H1 (cell line): Measurements from ENCODE around the gene TMPO. TPM values are rescaled to one million over a fixed set of nuclear protein-coding genes. Genes with fewer than 3 reads are reported as not detected.

Source experiments
- CTCF ChIA-PET: fragments of 300-600 bp; sonication (Branson Sonifier 250); formaldehyde crosslinking; loops from one replicate; lab custom pipeline; 2021; ENCODE audit not compliant: partially characterized antibody; lab: Charles Lee
- POLR2A ChIA-PET: fragments of 300-600 bp; sonication (Branson Sonifier 250); formaldehyde crosslinking; loops from one replicate; lab custom pipeline; 2021; ENCODE audit warnings: inconsistent platforms; ENCODE audit not compliant: partially characterized antibody; lab: Charles Lee
- DNase-seq, 2 experiments: peaks; one replicate each; pipeline versions ENCODE4 v3.0.0 to v3.0.0-alpha.2; 2010 to 2022; ENCODE audit warnings: low spot score in 2 of 2, low read depth in 1 of 2, mixed read lengths in 1 of 2
- FAIRE-seq: peaks from 2 replicates; lab custom pipeline; 2011; peaks lifted over from hg19 to GRCh38; lab: Jason Lieb, UNC
- H2AFZ ChIP-seq: 2 replicates; pipeline ENCODE4 v1.8.1; 2012; ENCODE audit warnings: low read length, inconsistent platforms
- H2AK5ac ChIP-seq: 2 replicates; pipeline ENCODE4 v1.6.1; 2013; ENCODE audit warnings: low read depth, low read length
- H2BK120ac ChIP-seq: replicated peaks from 2 replicates; pipeline ENCODE3; 2013; ENCODE audit warnings: low read depth, low read length, inconsistent platforms
- H2BK12ac ChIP-seq: 2 replicates; pipeline ENCODE4 v1.6.1; 2013; ENCODE audit warnings: low read depth, low read length
- H2BK15ac ChIP-seq: 2 replicates; pipeline ENCODE4 v1.6.1; 2013; ENCODE audit warnings: low read length
- H2BK20ac ChIP-seq: 2 replicates; pipeline ENCODE4 v1.6.1; 2013; ENCODE audit warnings: low read length
- H2BK5ac ChIP-seq: 2 replicates; pipeline ENCODE4 v1.6.1; 2013; ENCODE audit warnings: low read depth, low read length
- H3K14ac ChIP-seq: 2 replicates; pipeline ENCODE4 v1.6.1; 2013; ENCODE audit warnings: inconsistent platforms; ENCODE audit not compliant: insufficient read length
- H3K18ac ChIP-seq: 2 replicates; pipeline ENCODE4 v1.6.1; 2013; ENCODE audit warnings: low read length; ENCODE audit errors: extremely low read depth
- H3K23ac ChIP-seq: 2 replicates; pipeline ENCODE4 v1.6.1; 2013; ENCODE audit warnings: inconsistent platforms; ENCODE audit not compliant: insufficient read length
- H3K23me2 ChIP-seq: 2 replicates; pipeline ENCODE4 v1.6.1; 2013; ENCODE audit warnings: low read depth, low read length
- H3K27ac ChIP-seq: 2 replicates; pipeline ENCODE4 v1.6.1; 2011; ENCODE audit warnings: low read depth, low read length, inconsistent platforms
- H3K27me3 ChIP-seq, 4 experiments: replicated peaks in 1 of 4; 1 replicate in 1 of 4; 2 replicates in 3 of 4; pipeline versions ENCODE4 v1.6.1 to v1.8.1; 2011 to 2013; ENCODE audit warnings: low read length in 3 of 4, mild to moderate bottlenecking in 3 of 4, inconsistent platforms in 2 of 4, mixed read lengths in 2 of 4, moderate library complexity in 1 of 4; ENCODE audit not compliant: control insufficient read depth in 3 of 4, insufficient read depth in 3 of 4; ENCODE audit errors: extremely low read depth in 1 of 4
- H3K36me3 ChIP-seq, 4 experiments: 2 replicates each; pipeline versions ENCODE4 v1.6.1 to v1.8.1; 2011 to 2013; ENCODE audit warnings: mild to moderate bottlenecking in 4 of 4, low read length in 3 of 4, moderate library complexity in 2 of 4, control low read depth in 1 of 4, inconsistent platforms in 1 of 4; ENCODE audit not compliant: insufficient read depth in 4 of 4, control insufficient read depth in 2 of 4
- H3K4ac ChIP-seq: replicated peaks from 2 replicates; pipeline ENCODE3; 2013; ENCODE audit warnings: low read length, low read depth, mixed read lengths, inconsistent platforms; ENCODE audit not compliant: insufficient read length
- H3K4me1 ChIP-seq, 4 experiments: replicated peaks in 1 of 4; 1 replicate in 1 of 4; 2 replicates in 3 of 4; pipeline versions ENCODE4 v1.6.1 to v1.8.1; 2011 to 2013; ENCODE audit warnings: low read length in 3 of 4, inconsistent platforms in 2 of 4, mixed read lengths in 1 of 4; ENCODE audit not compliant: insufficient read depth in 4 of 4, control insufficient read depth in 3 of 4
- H3K4me2 ChIP-seq, 2 experiments: 2 replicates each; pipeline versions ENCODE4 v1.6.1 to v1.8.1; 2011 to 2013; ENCODE audit warnings: low read depth in 2 of 2, low read length in 2 of 2, control low read depth in 1 of 2, inconsistent platforms in 1 of 2, mild to moderate bottlenecking in 1 of 2; ENCODE audit not compliant: insufficient read depth in 1 of 2
- H3K4me3 ChIP-seq, 4 experiments: fragments of 200-600, 300-600 bp in 1 of 4; sonication (generic), shearing (Covaris generic), sonication (Bioruptor Twin) in 1 of 4; 2 replicates each; pipeline versions ENCODE4 v1.5.1 to v1.8.1; 2011 to 2016; ENCODE audit warnings: low read length in 4 of 4, low read depth in 3 of 4, control low read depth in 2 of 4, inconsistent platforms in 2 of 4, mild to moderate bottlenecking in 2 of 4, mixed read lengths in 1 of 4, moderate library complexity in 1 of 4; ENCODE audit not compliant: insufficient read depth in 2 of 4; ENCODE audit errors: extremely low read depth in 1 of 4
- H3K56ac ChIP-seq: replicated peaks from 2 replicates; pipeline ENCODE3; 2013; ENCODE audit warnings: low read depth, mild to moderate bottlenecking, mixed read lengths, low read length, inconsistent platforms; ENCODE audit not compliant: insufficient read length
- H3K79me1 ChIP-seq: 2 replicates; pipeline ENCODE4 v1.6.1; 2013; ENCODE audit warnings: low read depth, low read length, control low read depth
- H3K79me2 ChIP-seq, 2 experiments: 2 replicates each; pipeline versions ENCODE4 v1.6.1 to v1.8.1; 2012 to 2013; ENCODE audit warnings: low read length in 2 of 2, mild to moderate bottlenecking in 2 of 2, inconsistent platforms in 1 of 2; ENCODE audit not compliant: insufficient read depth in 2 of 2, control insufficient read depth in 1 of 2
- H3K9ac ChIP-seq, 4 experiments: replicated peaks in 1 of 4; 1 replicate in 1 of 4; 2 replicates in 3 of 4; pipeline versions ENCODE4 v1.6.1 to v1.8.1; 2011 to 2013; ENCODE audit warnings: low read depth in 3 of 4, low read length in 3 of 4, control low read depth in 2 of 4, mild to moderate bottlenecking in 2 of 4, moderate library complexity in 2 of 4, inconsistent platforms in 1 of 4; ENCODE audit errors: extremely low read depth in 1 of 4
- H3K9me3 ChIP-seq, 2 experiments: 2 replicates each; pipeline versions ENCODE4 v1.6.1 to v1.8.1; 2012 to 2013; ENCODE audit warnings: mild to moderate bottlenecking in 2 of 2, moderate library complexity in 2 of 2, control low read depth in 1 of 2, inconsistent platforms in 1 of 2, low read depth in 1 of 2, low read length in 1 of 2, mixed read lengths in 1 of 2; ENCODE audit not compliant: insufficient read depth in 2 of 2
- H4K20me1 ChIP-seq, 2 experiments: replicated peaks in 1 of 2; 2 replicates each; pipeline versions ENCODE3 to v1.8.1; 2011 to 2013; ENCODE audit warnings: inconsistent platforms in 2 of 2, low read length in 2 of 2, mild to moderate bottlenecking in 1 of 2; ENCODE audit not compliant: insufficient read depth in 2 of 2, control insufficient read depth in 1 of 2
- H4K5ac ChIP-seq: 2 replicates; pipeline ENCODE4 v1.6.1; 2013; ENCODE audit warnings: low read length, low read depth, mixed read lengths, inconsistent platforms; ENCODE audit not compliant: insufficient read length
- H4K8ac ChIP-seq: 2 replicates; pipeline ENCODE4 v1.8.0; 2013; ENCODE audit warnings: mild to moderate bottlenecking, moderate library complexity, low read length, inconsistent platforms; ENCODE audit not compliant: insufficient read depth; ENCODE audit errors: extremely low read depth
- H4K91ac ChIP-seq: replicated peaks from 2 replicates; pipeline ENCODE3; 2013; ENCODE audit warnings: low read length, mixed read lengths, inconsistent platforms; ENCODE audit not compliant: insufficient read length
- BACH1 ChIP-seq: IDR thresholded peaks from 2 replicates; pipeline ENCODE4 v1.6.1; 2012; ENCODE audit warnings: low read length, improper control_type of control experiment
- CBX8 ChIP-seq: fragments of 300-800, 300-1000 bp; sonication (generic); IDR thresholded peaks from 2 replicates; pipeline ENCODE4 v1.7.1; 2016; ENCODE audit warnings: low read depth, low read length, borderline replicate concordance
- E2F6 ChIP-seq: IDR thresholded peaks from 2 replicates; pipeline ENCODE4 v1.6.1; 2012; ENCODE audit warnings: inconsistent platforms
- EP300 ChIP-seq, 2 experiments: IDR thresholded peaks; 1 replicate in 1 of 2; 2 replicates in 1 of 2; pipeline ENCODE4 v1.6.1; 2011 to 2012; ENCODE audit warnings: low read depth in 2 of 2, low read length in 2 of 2, mild to moderate bottlenecking in 2 of 2, borderline replicate concordance in 1 of 2, inconsistent platforms in 1 of 2, moderate library complexity in 1 of 2
- HDAC2 ChIP-seq, 2 experiments: fragments of 300-600 bp in 1 of 2; sonication (generic) in 1 of 2; IDR thresholded peaks; 2 replicates each; pipeline ENCODE4 v1.6.1; 2011 to 2012; ENCODE audit warnings: low read depth in 2 of 2, low read length in 2 of 2, mild to moderate bottlenecking in 2 of 2, moderate library complexity in 2 of 2, borderline replicate concordance in 1 of 2, inconsistent platforms in 1 of 2
- KDM1A ChIP-seq: fragments of 200-600, 300-600 bp; sonication (generic); IDR thresholded peaks from 2 replicates; pipeline ENCODE4 v1.7.1; 2016; ENCODE audit warnings: mild to moderate bottlenecking, low read length, borderline replicate concordance
- SIN3A ChIP-seq, 2 experiments: IDR thresholded peaks in 1 of 2; conservative IDR thresholded peaks in 1 of 2; 2 replicates each; pipeline ENCODE4 v1.6.1; 2011 to 2012; ENCODE audit warnings: low read length in 2 of 2, improper control_type of control experiment in 1 of 2, low read depth in 1 of 2, mild to moderate bottlenecking in 1 of 2
- SP2 ChIP-seq: IDR thresholded peaks from 2 replicates; pipeline ENCODE4 v1.6.1; 2012; ENCODE audit warnings: mild to moderate bottlenecking, low read length, inconsistent platforms
- SUZ12 ChIP-seq: fragments of 200-600 bp; sonication (generic); IDR thresholded peaks from 2 replicates; pipeline ENCODE4 v1.6.1; 2012; ENCODE audit warnings: mild to moderate bottlenecking, inconsistent platforms, low read length, moderate library complexity, mixed read lengths
- WGBS, 2 experiments: shearing (Covaris generic) in 1 of 2; methylation state at CpG; one replicate each; pipeline versions ENCODE4 v1.1.6 to v1.1.7; 2013 to 2015; ENCODE audit warnings: low lambda C conversion rate in 2 of 2, mixed read lengths in 2 of 2, inconsistent platforms in 1 of 2, low coverage in 1 of 2, missing lambda C conversion rate in 1 of 2; ENCODE audit not compliant: insufficient replicate concordance in 2 of 2, insufficient coverage in 1 of 2, insufficient read length in 1 of 2; ENCODE audit errors: extremely low coverage in 1 of 2, missing lambda C conversion rate in 1 of 2; 5-methylcytosine and 5-hydroxymethylcytosine counted together
- polyA plus RNA-seq, 7 experiments: library from polyadenylated mRNA; depleted of rRNA in 3 of 7; stranded (reverse) in 5 of 7; unstranded in 2 of 7; fragments of >200 nt in 5 of 7; fragments of 200-250 nt in 2 of 7; gene quantifications; 1 replicate in 5 of 7; 2 replicates in 1 of 7; 4 replicates in 1 of 7; pipeline versions ENCODE4 v1.2.1 to v1.2.3, GENCODE V29; 2011 to 2013; ENCODE audit warnings: missing spikeins in 2 of 7, mixed read lengths in 2 of 7
- total RNA-seq: library from RNA; stranded (reverse); fragmentation: NEBNext Ultra II Directional; extraction: Animal tissue kit (Norgen Biotek cat#: 25700); gene quantifications from 2 replicates; pipeline ENCODE4 v1.2.1, GENCODE V29; 2021

Gene TMPO
- total and polyA plus RNA-seq, 2 of the 8 experiments (the other 6 are each of a cell fraction or from before 2014, with no cell fraction given), result 43.9 to 195 TPM

DNA sequence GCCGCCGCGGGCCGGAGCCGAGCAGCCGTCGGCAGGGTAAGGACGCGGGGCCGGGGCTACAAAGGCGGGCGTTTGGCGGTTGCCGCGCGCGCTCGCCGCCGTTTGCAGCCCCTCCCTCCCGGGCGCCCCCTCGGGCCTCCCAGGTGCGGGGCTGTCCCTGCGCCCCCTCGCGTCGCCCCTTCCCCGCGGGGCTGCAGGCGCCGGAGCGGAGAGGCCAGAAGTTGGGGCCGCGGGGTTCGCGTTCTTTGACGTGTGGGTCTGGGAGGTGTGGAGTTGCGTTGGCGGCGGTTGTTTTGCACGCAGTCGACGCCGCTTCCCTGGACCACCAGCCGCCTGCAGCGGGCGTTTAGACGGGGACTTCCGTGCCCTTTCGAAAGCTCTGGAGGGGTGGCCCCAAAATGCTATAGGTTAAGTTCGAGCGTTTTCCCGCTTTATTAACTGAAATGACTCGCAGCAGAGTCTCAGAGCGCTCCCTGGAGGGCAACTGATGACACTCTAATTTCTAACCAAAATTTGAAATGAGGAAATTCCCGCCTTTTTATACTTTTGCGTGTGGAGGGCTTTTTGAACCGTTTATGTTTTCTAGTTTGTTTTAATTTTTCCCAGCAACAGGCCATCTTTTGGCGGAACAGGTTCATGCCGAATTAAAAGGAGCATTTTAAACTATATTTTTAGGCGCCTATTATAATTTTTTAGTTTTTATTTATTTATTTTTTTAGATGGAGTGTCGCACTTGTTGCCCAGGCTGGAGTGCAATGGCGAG, 902 bp downstream of the TMPO start:
- CTCF ChIA-PET, result interaction anchor here (0.7 to 6.2 kb wide), 9 partner anchors 11 to 100 kb away, joined by 3 to 66 read pairs (median 4); no protein-coding TSS in a partner anchor
- no peak overlapping the region for H3K14ac ChIP-seq
- no peak overlapping the region for H2BK15ac ChIP-seq
- no peak overlapping the region for H3K23ac ChIP-seq
- no peaks in the 10 kb centered on the region for H3K23me2 ChIP-seq
- no peaks in the 10 kb centered on the region; a peak in 2 of 7 replicates for H3K4me1 ChIP-seq
- no peaks in the 10 kb centered on the region; a peak in 2 of 8 replicates for H3K36me3 ChIP-seq
- no peak overlapping the region for H3K4ac ChIP-seq
- no peaks in the 10 kb centered on the region for H3K9me3 ChIP-seq
- H2AK5ac ChIP-seq, result no peak overlapping the region
- DNase-seq, result peak in 1 of 2 experiments; percentile 79
- H2BK120ac ChIP-seq, result no peak overlapping the region
- no peak overlapping the region for H2AFZ ChIP-seq
- peak overlapping the region; percentile 99 for H3K27ac ChIP-seq
- H3K18ac ChIP-seq, result peak overlapping the region; percentile 96; the same call in 1 of the 2 replicates
- peak overlapping the region; percentile 97 for H4K5ac ChIP-seq
- no peaks in the 10 kb centered on the region; the same call in 1 of the 2 replicates for H3K79me1 ChIP-seq
- H4K8ac ChIP-seq, result peak overlapping the region; percentile 99
- H3K56ac ChIP-seq, result peak overlapping the region; percentile 97
- H3K4me2 ChIP-seq, result peak overlapping the region; percentile 55 to 64
- POLR2A ChIA-PET, result interaction anchor here (0.8 to 5.3 kb wide), 25 partner anchors 7 to 322 kb away, joined by 3 to 94 read pairs (median 5); partner anchors contain the start of genes IKBIP and SLC25A3
- H3K9ac ChIP-seq, result peak overlapping the region; percentile 94 to 99 (median 98)
- no peak overlapping the region; the same call in 1 of the 2 replicates for H2BK12ac ChIP-seq
- peaks cover 36 to 72% of the 10 kb centered on the region in 2 experiments for H3K79me2 ChIP-seq
- no peak overlapping the region for H4K91ac ChIP-seq
- peaks cover 1 to 3% of the 10 kb centered on the region in 2 experiments for H4K20me1 ChIP-seq
- no peak for FAIRE-seq
- 1% methylated on average over 44 of the region's 64 CpGs; no CpG with 5 or more reads in 1 of the 2 experiments for WGBS, 2 experiments
- H3K4me3 ChIP-seq, result peak overlapping the region; percentile 95 to 98 (median 98)
- peak overlapping the region; percentile 100 for H2BK5ac ChIP-seq
- no peak overlapping the region for H2BK20ac ChIP-seq
- no peaks in the 10 kb centered on the region for H3K27me3 ChIP-seq
- TF ChIP-seq EP300 (IDR thresholded peaks at IDR 0.05; ENCODE audit: borderline replicate concordance in 1 of 2, low read depth in 2 of 2, low read length in 2 of 2), result no peak
- no peak for TF ChIP-seq SUZ12
- no peak for TF ChIP-seq SP2
- peak; percentile 93; the same call in 1 of the 2 replicates for TF ChIP-seq E2F6
- TF ChIP-seq HDAC2 (IDR thresholded peaks at IDR 0.05; ENCODE audit: borderline replicate concordance in 1 of 2, low read depth in 2 of 2, low read length in 2 of 2), result 0 out of 4 replicates have a peak, but pooled peaks of 1 of the 2 experiments have one; percentile 66
- peak; percentile 36; the same call in 1 of the 2 replicates for TF ChIP-seq KDM1A
- no peak for TF ChIP-seq BACH1
- 0 out of 4 replicates have a peak, but pooled peaks of 1 of the 2 experiments have one; percentile 47 for TF ChIP-seq SIN3A (conservative IDR thresholded peaks at IDR 0.05 in 1 of 2, IDR thresholded peaks at IDR 0.05 in 1 of 2; ENCODE audit: low read depth in 1 of 2, low read length in 2 of 2)
- no peak for TF ChIP-seq CBX8
